GM23338 (cell line): ENCODE measurements around the gene SNX21. TPM values are rescaled to one million over a fixed set of nuclear protein-coding genes. Genes with fewer than 3 reads are reported as not detected.

Experiments used
- ATAC-seq: fragments of 200-7000 bp; cut with Tn5 transposase; 3 replicates; pipeline ENCODE4 v1.9.1; 2020
- DNase-seq: peaks from one replicate; pipeline ENCODE4 v3.0.0-alpha.2; 2015; ENCODE audit warnings: low spot score
- H2AFZ ChIP-seq: fragments of 200-600 bp; sonication (generic); 2 replicates; pipeline ENCODE4 v1.8.0; 2016; ENCODE audit warnings: antibody characterized with exemption, mild to moderate bottlenecking, moderate library complexity
- H3F3A ChIP-seq: fragments of 200-600 bp; sonication (generic); replicated peaks from 2 replicates; pipeline ENCODE4 v1.8.0; 2017; ENCODE audit warnings: antibody characterized with exemption, mixed run types, low read depth
- H3K27ac ChIP-seq: fragments of 200-600 bp; sonication (generic); 2 replicates; pipeline ENCODE4 v1.6.1; 2016; ENCODE audit warnings: low read depth
- H3K27me3 ChIP-seq: fragments of 200-600 bp; sonication (generic); 2 replicates; pipeline ENCODE4 v1.8.0; 2016; ENCODE audit warnings: mild to moderate bottlenecking, mixed run types, moderate library complexity; ENCODE audit not compliant: insufficient read depth
- H3K36me3 ChIP-seq: fragments of 200-600 bp; sonication (generic); 2 replicates; pipeline ENCODE4 v1.8.0; 2016; ENCODE audit warnings: mild to moderate bottlenecking; ENCODE audit not compliant: insufficient read depth
- H3K4me1 ChIP-seq: fragments of 200-600 bp; sonication (generic); 2 replicates; pipeline ENCODE4 v1.8.0; 2016; ENCODE audit warnings: mild to moderate bottlenecking, moderate library complexity; ENCODE audit not compliant: insufficient read depth
- H3K4me2 ChIP-seq: fragments of 200-600 bp; sonication (generic); 2 replicates; pipeline ENCODE4 v1.7.1; 2017; ENCODE audit warnings: mixed run types
- H3K4me3 ChIP-seq: fragments of 200-600 bp; sonication (generic); 2 replicates; pipeline ENCODE4 v1.6.1; 2016; ENCODE audit warnings: mixed run types
- H3K79me2 ChIP-seq: fragments of 200-600 bp; sonication (generic); replicated peaks from 2 replicates; pipeline ENCODE4 v1.8.0; 2017; ENCODE audit warnings: mild to moderate bottlenecking; ENCODE audit not compliant: insufficient read depth
- H3K9me2 ChIP-seq: fragments of 200-600 bp; sonication (generic); 2 replicates; pipeline ENCODE4 v1.8.0; 2017; ENCODE audit not compliant: insufficient read depth
- H4K20me1 ChIP-seq: fragments of 200-600 bp; sonication (generic); replicated peaks from 2 replicates; pipeline ENCODE4 v1.8.0; 2017; ENCODE audit warnings: mild to moderate bottlenecking; ENCODE audit not compliant: insufficient read depth
- H3K27ac Mint-ChIP-seq: 2 replicates; pipeline ENCODE4 v1.8.0; 2020; ENCODE audit warnings: inconsistent platforms, mild to moderate bottlenecking, moderate library complexity, mixed read lengths
- H3K27me3 Mint-ChIP-seq: 3 replicates; pipeline ENCODE4 v1.8.0; 2022; ENCODE audit warnings: low read depth, mild to moderate bottlenecking, moderate library complexity, mixed read lengths, inconsistent platforms; ENCODE audit not compliant: insufficient read depth, poor library complexity
- H3K36me3 Mint-ChIP-seq: 3 replicates; pipeline ENCODE4 v1.8.0; 2021; ENCODE audit warnings: low read depth, mild to moderate bottlenecking, inconsistent platforms, moderate library complexity, mixed read lengths
- H3K4me1 Mint-ChIP-seq: 3 replicates; pipeline ENCODE4 v1.8.0; 2020; ENCODE audit warnings: mild to moderate bottlenecking, inconsistent platforms, mixed read lengths
- H3K4me3 Mint-ChIP-seq: 3 replicates; pipeline ENCODE4 v1.8.0; 2021; ENCODE audit warnings: moderate library complexity, mild to moderate bottlenecking, inconsistent platforms, mixed read lengths
- H3K9me3 Mint-ChIP-seq: 3 replicates; pipeline ENCODE4 v1.8.0; 2020; ENCODE audit warnings: moderate library complexity, mild to moderate bottlenecking, inconsistent platforms, mixed read lengths
- ETS1 ChIP-seq: IDR thresholded peaks from 2 replicates; pipeline ENCODE4 v1.6.1; 2016; ENCODE audit warnings: antibody characterized with exemption
- EZH2 ChIP-seq: fragments of 200-600 bp; sonication (generic); IDR thresholded peaks from one replicate; pipeline ENCODE4 v1.8.0; 2017; ENCODE audit warnings: antibody characterized with exemption, mild to moderate bottlenecking, low read depth; ENCODE audit not compliant: unreplicated experiment
- EZH2phosphoT487 ChIP-seq: fragments of 200-600 bp; sonication (generic); IDR thresholded peaks from one replicate; pipeline ENCODE4 v1.8.1; 2018; ENCODE audit warnings: antibody characterized with exemption; ENCODE audit not compliant: unreplicated experiment
- JUNB ChIP-seq: IDR thresholded peaks from one replicate; pipeline ENCODE4 v1.6.1; 2016; ENCODE audit warnings: antibody characterized with exemption; ENCODE audit not compliant: unreplicated experiment
- POLR2AphosphoS5 ChIP-seq: IDR thresholded peaks from 2 replicates; pipeline ENCODE4 v1.6.1; 2016; ENCODE audit warnings: antibody characterized with exemption, low read depth
- REST ChIP-seq: IDR thresholded peaks from one replicate; pipeline ENCODE4 v1.6.1; 2018; ENCODE audit warnings: antibody characterized with exemption; ENCODE audit not compliant: unreplicated experiment
- ZNF114 ChIP-seq: fragments of 250-450 bp; sonication (Bioruptor Pico); IDR thresholded peaks from 2 replicates; pipeline ENCODE4 v1.5.0; 2020; ENCODE audit warnings: mild to moderate bottlenecking, moderate library complexity
- ZNF331 ChIP-seq: fragments of 250-450 bp; sonication (Bioruptor Pico); IDR thresholded peaks from 2 replicates; pipeline ENCODE4 v1.5.0; 2020; ENCODE audit warnings: low read depth, mild to moderate bottlenecking, moderate library complexity
- ZNF462 ChIP-seq: fragments of 250-450 bp; sonication (Bioruptor Pico); IDR thresholded peaks from 2 replicates; pipeline ENCODE4 v1.5.0; 2020; ENCODE audit warnings: mild to moderate bottlenecking, moderate library complexity
- polyA plus RNA-seq: library from polyadenylated mRNA; unstranded; fragments of >200 nt; fragmentation: Nextera tagmentation; extraction: Ambion mirVana; gene quantifications from 2 replicates; pipeline ENCODE4 v1.2.1, GENCODE V29; 2016
- total RNA-seq: library from RNA; depleted of rRNA; stranded (reverse); fragments of >200 nt; shearing (Covaris generic); gene quantifications from 2 replicates; pipeline ENCODE4 v1.2.3, GENCODE V29; 2014

Gene SNX21
- total and polyA plus RNA-seq, 2 experiments from 2014 or later = 13.3 to 31.5 TPM

- H3K4me1 Mint-ChIP-seq = peaks cover 8% of the 10 kb centered on the region
- peaks cover 22% of the 10 kb centered on the region for H3K36me3 Mint-ChIP-seq
- H3K9me3 Mint-ChIP-seq = no peaks in the 10 kb centered on the region
- H3K27ac ChIP-seq = no peak overlapping the region
- peaks cover 11% of the 10 kb centered on the region for H4K20me1 ChIP-seq
- ATAC-seq = no peak
- no peaks in the 10 kb centered on the region for H3K27me3 ChIP-seq
- no peaks in the 10 kb centered on the region for H3K4me1 ChIP-seq
- H3K4me3 ChIP-seq = no peak overlapping the region
- TF ChIP-seq EZH2phosphoT487 (no peak), ETS1 (no peak), JUNB (no peak), REST (no peak), EZH2 (no peak), ZNF114 (CRISPR knock-in tag) (no peak), ZNF331 (no peak), ZNF462 (CRISPR knock-in tag) (no peak), POLR2AphosphoS5 (no peak)
- H3K4me2 ChIP-seq = no peak overlapping the region
- H3K27me3 Mint-ChIP-seq = peaks cover 6% of the 10 kb centered on the region
- no peak overlapping the region for H2AFZ ChIP-seq
- peaks cover 14% of the 10 kb centered on the region for H3K79me2 ChIP-seq
- H3K9me2 ChIP-seq = no peaks in the 10 kb centered on the region
- peak overlapping the region; percentile 27; the same call in 1 of the 3 replicates for H3K4me3 Mint-ChIP-seq
- no peak for DNase-seq
- H3F3A ChIP-seq = no peaks in the 10 kb centered on the region
- H3K27ac Mint-ChIP-seq = no peak overlapping the region
- peaks cover 3% of the 10 kb centered on the region; the same call in 1 of the 2 replicates for H3K36me3 ChIP-seq
These were observed 49.5 kb downstream of the SNX21 start for GRCh38 chr20:45883100-45883469.
